GM21528 (cell line): ENCODE measurements around the gene RIMBP2.

ENCODE experiments used
- ATAC-seq: cut with Tn5 transposase; IDR thresholded peaks from one replicate; pipeline ENCODE4 v1.9.1; 2021; ENCODE audit warnings: mild to moderate bottlenecking, moderate library complexity; ENCODE audit not compliant: unreplicated experiment, low FRiP score

Gene RIMBP2

DNA sequence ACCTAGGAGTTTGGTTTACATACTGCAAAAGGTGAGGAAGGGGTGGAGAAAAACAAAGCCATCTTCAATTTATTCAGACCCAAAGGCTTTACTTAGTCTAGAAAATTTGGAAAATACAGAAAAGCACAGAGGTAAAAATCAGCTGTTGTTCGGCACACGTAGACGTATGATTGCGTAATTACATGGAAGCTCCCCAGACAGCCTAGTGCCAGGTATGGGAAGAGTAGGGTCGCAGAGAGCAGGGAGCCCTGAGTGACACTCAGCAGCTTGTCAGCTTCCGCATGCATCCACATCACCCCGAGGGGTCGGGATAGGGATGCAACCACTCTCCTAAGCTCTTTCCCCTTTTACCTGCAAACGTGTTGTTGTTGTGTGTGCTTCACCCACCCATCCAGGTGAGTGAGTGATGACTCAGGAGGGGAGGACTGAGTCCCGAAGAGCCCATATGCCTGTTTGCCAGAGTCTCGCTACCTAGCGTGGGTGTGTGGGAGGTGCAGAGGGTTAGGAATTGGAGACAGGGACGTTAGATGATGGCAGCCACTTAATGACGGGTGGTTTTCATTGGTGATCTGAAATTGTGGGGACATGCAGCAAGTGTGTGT is 358.3 kb downstream of the RIMBP2 start:
- no peak for ATAC-seq

GRCh38 chr12:130357241-130357640 is 358.9 kb downstream of the RIMBP2 start:
- ATAC-seq, result no peak

GRCh38 chr12:130356222-130356621 is 359.9 kb downstream of the RIMBP2 start:
- ATAC-seq, result no peak

DNA sequence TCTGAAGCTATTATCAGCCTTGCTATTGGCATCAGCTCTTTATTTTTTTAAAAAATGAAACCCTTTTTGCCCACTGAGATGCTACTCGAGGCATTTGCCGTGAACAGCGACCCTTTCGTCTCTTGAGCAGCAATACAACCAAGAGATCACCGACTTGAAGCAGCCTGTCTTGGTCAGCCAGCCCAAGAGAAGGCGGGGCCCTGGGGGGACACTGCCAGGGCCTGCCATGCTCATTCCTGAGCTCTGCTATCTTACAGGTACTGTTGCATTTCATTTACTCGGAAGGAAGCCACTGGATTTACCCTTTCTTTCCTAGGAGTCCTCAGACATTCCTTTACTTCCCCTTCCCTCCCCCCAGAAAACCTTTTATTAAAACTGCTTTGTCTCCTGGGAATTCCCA is 361.7 kb downstream of the RIMBP2 start:
- ATAC-seq, result no peak

GRCh38 chr12:130353081-130353480 is 363.0 kb downstream of the RIMBP2 start:
- no peak for ATAC-seq

DNA sequence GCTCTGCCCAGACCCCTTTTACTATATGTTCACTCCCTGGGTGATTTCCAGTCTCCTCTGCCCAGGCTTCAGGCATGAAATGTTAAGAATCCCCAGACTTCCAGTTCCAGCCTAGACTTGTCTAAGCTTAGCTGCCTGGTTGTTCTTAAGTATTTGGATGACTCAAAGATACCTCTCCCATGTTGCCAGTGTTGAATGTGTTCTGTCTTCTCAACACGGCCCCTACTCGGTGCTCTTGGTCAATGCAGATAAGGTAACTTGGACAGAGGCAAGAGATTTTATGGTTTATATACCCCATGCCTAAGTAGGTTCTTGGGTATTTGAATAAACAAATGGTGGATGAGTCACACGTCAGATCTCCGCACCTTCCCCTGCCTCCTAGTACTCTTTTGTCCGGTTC is 364.8 kb downstream of the RIMBP2 start:
- no peak for ATAC-seq

GRCh38 chr12:130350715-130351114 is 365.4 kb downstream of the RIMBP2 start:
- no peak for ATAC-seq

GRCh38 chr12:130347588-130347987 is 368.5 kb downstream of the RIMBP2 start:
- ATAC-seq, result no peak
